Heart left ventricle (tissue), 16 donors: ENCODE results near the gene CRYBG2. TPM values are rescaled to one million over a fixed set of nuclear protein-coding genes. Genes with fewer than 3 reads are reported as not detected.
A peak's percentile ranks its signal among the peaks of the same experiment; 100 is the strongest.

ENCODE experiments used
- ATAC-seq, 4 donors: fragments of 200-7000 bp; cut with Tn5 transposase; one replicate each; pipeline ENCODE4 v1.9.1; 2020 to 2022; ENCODE audit warnings: moderate library complexity in 4 of 4, mild to moderate bottlenecking in 3 of 4, moderate number of reproducible peaks in 1 of 4
- DNase-seq, 5 donors: peaks; one replicate each; pipeline ENCODE4 v3.0.0-alpha.2; 2020
- H3K27ac ChIP-seq, 12 donors: fragments of 200-600 bp; sonication (generic) in 4 of 12; one replicate each; pipeline versions ENCODE4 v1.5.0 to v1.8.0; 2016 to 2022; ENCODE audit warnings: mild to moderate bottlenecking in 2 of 12
- H3K27me3 ChIP-seq, 9 donors: fragments of 200-600 bp; sonication (generic) in 2 of 9; one replicate each; pipeline versions ENCODE4 v1.5.1 to v1.8.0; 2016 to 2022; ENCODE audit warnings: mild to moderate bottlenecking in 3 of 9
- H3K36me3 ChIP-seq, 9 donors: fragments of 200-600 bp; sonication (generic) in 2 of 9; one replicate each; pipeline versions ENCODE4 v1.5.0 to v1.8.0; 2018 to 2022; ENCODE audit warnings: mild to moderate bottlenecking in 2 of 9
- H3K4me1 ChIP-seq, 12 donors: fragments of 200-600 bp; sonication (generic) in 4 of 12; one replicate each; pipeline versions ENCODE4 v1.5.0 to v1.8.0; 2016 to 2022; ENCODE audit warnings: mild to moderate bottlenecking in 3 of 12
- H3K4me3 ChIP-seq, 12 donors: fragments of 200-600 bp; sonication (generic) in 4 of 12; one replicate each; pipeline versions ENCODE4 v1.5.0 to v1.8.0; 2017 to 2022; ENCODE audit warnings: mild to moderate bottlenecking in 9 of 12, moderate library complexity in 4 of 12
- H3K9me3 ChIP-seq, 12 donors: fragments of 200-600 bp; sonication (generic) in 4 of 12; one replicate each; pipeline versions ENCODE4 v1.5.0 to v1.8.0; 2016 to 2022; ENCODE audit warnings: mild to moderate bottlenecking in 1 of 12
- CTCF ChIP-seq, 12 donors: fragments of 200-600 bp; sonication (generic) in 4 of 12; IDR thresholded peaks; one replicate each; pipeline versions ENCODE4 v1.5.0 to v1.8.0; 2018 to 2022; ENCODE audit warnings: antibody characterized with exemption in 12 of 12, mild to moderate bottlenecking in 5 of 12
- POLR2A ChIP-seq, 2 donors: fragments of 450-650 bp; IDR thresholded peaks; one replicate each; pipeline ENCODE4 v1.6.1; 2017; ENCODE audit warnings: antibody characterized with exemption in 2 of 2, mild to moderate bottlenecking in 2 of 2, moderate library complexity in 2 of 2
- WGBS, 4 donors: extraction: QIAGEN DNeasy Blood & Tissue Kit in 2 of 4; methylation state at CpG; one replicate each; pipeline versions ENCODE4 v1.1.5 to v1.1.7; 2013 to 2018; 5-methylcytosine and 5-hydroxymethylcytosine counted together
- intact Hi-C, 10 donors: fragments of 100-400 bp; cut with DNase I; formaldehyde crosslinking; loops; one replicate each; pipeline versions ENCODE4 v1.11.1 to v1.14.2; 2022
- polyA plus RNA-seq, 2 donors: library from polyadenylated mRNA; stranded (reverse); fragments of 200-250 nt; gene quantifications; one replicate each; pipeline ENCODE4 v1.2.3, GENCODE V29; 2013
- total RNA-seq, 9 donors: library from RNA; depleted of rRNA in 2 of 9; stranded (reverse); fragments of >200 nt in 2 of 9; fragmentation: NEBNext Ultra II Directional in 3 of 9; extraction: Animal tissue kit (Norgen Biotek cat#: 25700) in 3 of 9; gene quantifications; one replicate each; pipeline versions ENCODE4 v1.1.0 to v1.2.4, GENCODE V29; 2016 to 2023
- donor health status: ischemic (EF 13 %, LVEDD 7.1; RV severe dilation, severe dysfunction).
- donor health status: healthy with polysubstance abuse.
- donor health status: DM: no; HTN: yes; CAD: no.
- donor health status: DM: no; HTN: no; CAD: no.
- donor health status: ischemic (EF 25% LVEDD 6.9; RV normal size, moderate dysfunction).
- donor health status: ischemic (EF 25% LVEDD 5.7; RV mildly dilated, moderate dysfunction).
- donor health status: healthy.
- donor health status: DM: yes; HTN: yes; CAD: no.
- donor health status: ischemic (EF 35%, LVEDD 5.7; RV mildly dilated, moderate dysfunction).
- donor health status: nonischemic (EF 11% LVEDD 7.7; RV severe dilation, severe dysfunction).
- donor health status: DM: yes; HTN: yes; CAD: no.
- donor health status: PGD.
- donor health status: ischemic (EF 29% LVEDD 5.4; RV normal size, mild dysfunction).
- donor health status: nonischemic (EF 23%, LVEDD 6.1; RV moderate dilation, normal function).

Gene CRYBG2
- total and polyA plus RNA-seq, 11 donors: 0.25 to 0.45 TPM; not detected in 9

- TF ChIP-seq POLR2A (IDR thresholded peaks at IDR 0.05): no peak
- TF ChIP-seq CTCF (IDR thresholded peaks at IDR 0.05): peak; percentile 59 to 81 (median 74)
- Histone ChIP-seq H3K9me3 (no peaks in the 10 kb centered on the region), H3K36me3 (peaks cover 0 to 12% (median 6%) of the 10 kb centered on the region in 9 donors), H3K4me3 (peak overlapping the region in 1 of 12 donors; percentile 34), H3K27ac (peak overlapping the region in 11 of 12 donors; percentile 36 to 98 (median 53)), H3K4me1 (peaks cover 9 to 93% (median 49%) of the 10 kb centered on the region in 12 donors), H3K27me3 (no peaks in the 10 kb centered on the region)
- intact Hi-C loops: loop anchor here in 6 of 10 donors (1.0 to 5.0 kb wide), 7 partner anchors 32 to 247 kb away; partner anchors contain the start of gene CD52 (in 1 of the 6)
- DNase-seq (peak; percentile 69 to 91 (median 82)), ATAC-seq (peak; percentile 23 to 49 (median 38))
- 35 to 39% (median 36%) methylated on average over 21 to 22 of the region's 22 CpGs for WGBS, 4 donors
Observed at GRCh38 chr1:26284597-26285347, 69.2 kb downstream of the CRYBG2 start.

DNA sequence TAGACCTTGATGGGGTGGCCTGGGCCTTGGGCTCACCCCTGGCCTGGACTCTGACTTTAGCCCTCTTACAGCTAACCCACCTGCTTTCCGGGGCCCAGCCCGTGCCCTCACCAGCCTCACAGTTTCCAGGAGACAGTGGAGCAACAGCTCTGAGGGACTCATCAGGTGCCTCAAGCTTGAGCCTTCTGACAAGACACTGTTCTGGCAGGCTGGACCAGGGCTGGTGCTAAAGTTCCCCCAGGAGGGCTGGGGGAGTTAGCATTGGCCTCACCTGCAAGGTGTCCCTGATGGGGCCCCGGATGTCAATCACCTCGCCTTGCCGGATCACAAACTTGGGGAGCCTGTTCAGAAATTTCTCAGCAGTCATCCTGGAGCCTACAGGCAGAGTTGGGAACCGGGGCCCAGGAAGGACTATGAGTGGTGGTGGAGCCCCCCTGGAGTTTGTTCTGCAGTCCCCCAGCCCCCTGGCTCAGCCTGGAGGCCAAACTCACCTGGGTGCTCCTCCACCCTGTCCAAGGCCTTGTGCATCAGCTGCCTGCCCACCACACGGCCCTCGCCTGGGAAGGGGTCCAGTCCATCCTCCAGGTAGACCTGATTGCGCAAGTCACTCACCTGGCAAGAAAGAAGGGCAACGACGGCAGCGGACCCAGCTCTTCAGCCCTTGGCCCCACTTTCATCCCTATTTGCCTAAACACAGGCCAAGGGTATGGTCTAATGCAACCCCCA is 69.9 kb downstream of the CRYBG2 start:
- Histone ChIP-seq H3K4me1 (peaks cover 12 to 93% (median 55%) of the 10 kb centered on the region in 12 donors), H3K36me3 (peaks cover 0 to 12% (median 6%) of the 10 kb centered on the region in 9 donors), H3K27me3 (no peaks in the 10 kb centered on the region), H3K9me3 (no peaks in the 10 kb centered on the region), H3K27ac (peak overlapping the region in 9 of 12 donors; percentile 20 to 98 (median 53)), H3K4me3 (peak overlapping the region in 1 of 12 donors; percentile 34)
- intact Hi-C loops: loop anchor here in 5 of 10 donors (1.0 to 5.0 kb wide), 6 partner anchors 33 to 247 kb away; partner anchors contain the start of gene CD52 (in 1 of the 5)
- no peak for ATAC-seq
- 87 to 94% (median 93%) methylated on average over 7 to 12 of the region's 12 CpGs for WGBS, 4 donors
- TF ChIP-seq CTCF (IDR thresholded peaks at IDR 0.05): no peak
- TF ChIP-seq POLR2A (IDR thresholded peaks at IDR 0.05): no peak
- no peak for DNase-seq

- 59 to 71% (median 68%) methylated on average over 4 of the region's 4 CpGs for WGBS, 4 donors
- Histone ChIP-seq H3K27ac (peak overlapping the region in 6 of 12 donors; percentile 11 to 98 (median 50)), H3K4me3 (no peak overlapping the region), H3K4me1 (peaks cover 12 to 93% (median 62%) of the 10 kb centered on the region in 12 donors), H3K9me3 (no peaks in the 10 kb centered on the region), H3K36me3 (peaks cover 0 to 12% (median 6%) of the 10 kb centered on the region in 9 donors), H3K27me3 (no peaks in the 10 kb centered on the region)
- TF ChIP-seq POLR2A (IDR thresholded peaks at IDR 0.05) (no peak), CTCF (IDR thresholded peaks at IDR 0.05) (no peak)
- ATAC-seq (no peak), DNase-seq (no peak)
- intact Hi-C loops: loop anchor here in 2 of 10 donors (5.0 kb wide), 2 partner anchors 79 to 246 kb away; no protein-coding TSS in a partner anchor
Observed at GRCh38 chr1:26283279-26283853, 70.6 kb downstream of the CRYBG2 start.
